GM20000 (cell line): ENCODE data around the gene EPYC.

ENCODE experiments used
- DNase-seq: peaks from one replicate; pipeline ENCODE4 v3.0.0; 2012; ENCODE audit warnings: low spot score
- CTCF ChIP-seq: IDR thresholded peaks from 2 replicates; pipeline ENCODE4 v1.5.1; 2012; ENCODE audit warnings: mild to moderate bottlenecking, control low read depth; ENCODE audit errors: extremely low read depth, missing control alignments

Gene EPYC

DNA sequence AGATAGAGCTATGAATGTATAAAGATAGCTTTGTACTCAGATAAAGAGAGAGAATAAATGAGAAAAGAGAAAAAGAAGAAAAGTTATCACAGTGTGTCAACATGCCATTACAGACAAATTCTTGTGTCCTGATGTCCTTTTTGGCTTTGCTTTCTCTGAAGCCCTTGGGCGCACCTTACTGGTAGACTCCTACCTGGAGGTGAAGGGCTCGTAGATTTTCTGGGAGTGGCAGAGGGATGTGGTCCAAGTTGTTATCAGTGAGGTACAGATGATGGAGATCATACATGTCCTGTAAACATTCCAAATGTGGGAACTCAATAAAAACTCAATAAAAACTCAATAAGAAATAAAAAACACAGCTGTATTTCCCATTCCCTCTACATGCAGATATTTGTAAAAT is 34.9 kb downstream of the EPYC start:
- DNase-seq: no peak
- no peak for TF ChIP-seq CTCF

GRCh38 chr12:90969346-90969745 is 35.4 kb downstream of the EPYC start:
- no peak for TF ChIP-seq CTCF
- DNase-seq: no peak

- DNase-seq: no peak
- TF ChIP-seq CTCF: no peak
Measured at GRCh38 chr12:90965204-90965603, 39.6 kb downstream of the EPYC start.

DNA sequence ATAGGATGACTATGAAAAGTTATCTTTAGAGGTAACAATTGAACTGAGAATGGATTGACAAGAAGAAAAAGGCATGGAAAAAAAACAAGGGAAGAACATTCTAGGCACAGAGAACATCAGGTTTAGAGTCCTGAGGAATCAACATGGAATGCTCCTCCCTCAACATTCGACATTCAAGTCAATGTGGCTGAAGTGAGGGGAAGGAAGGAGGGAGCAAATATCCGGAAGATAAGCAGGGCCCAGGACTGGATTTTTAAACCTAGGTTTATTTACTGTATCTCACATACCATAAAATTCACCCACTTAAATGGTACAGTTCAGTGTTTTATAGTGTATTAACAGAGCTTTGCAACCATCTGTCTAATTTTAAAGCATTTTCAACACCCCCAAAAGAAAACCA is 40.2 kb downstream of the EPYC start:
- TF ChIP-seq CTCF: no peak
- DNase-seq: no peak

GRCh38 chr12:90963946-90964345 is 40.8 kb downstream of the EPYC start:
- no peak for DNase-seq
- no peak for TF ChIP-seq CTCF

DNA sequence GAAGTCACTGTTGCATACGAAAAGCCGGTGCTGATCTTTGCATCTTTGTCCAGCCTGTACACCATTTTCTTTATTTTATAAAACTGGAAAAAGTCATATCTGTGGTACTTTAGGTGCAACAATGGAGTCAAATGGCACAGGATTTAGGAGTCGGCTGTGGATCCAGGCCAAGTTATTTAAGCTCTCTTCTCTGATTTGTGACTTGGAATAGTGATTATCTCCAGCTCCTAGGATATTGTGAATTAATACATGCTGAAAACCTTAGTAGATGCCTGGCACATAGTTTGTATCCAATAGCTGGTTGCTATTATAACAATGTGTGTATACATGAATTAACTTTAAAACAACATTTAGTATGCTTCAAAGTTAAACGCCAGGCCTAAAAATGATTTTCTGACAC is 43.6 kb downstream of the EPYC start:
- TF ChIP-seq CTCF: no peak
- no peak for DNase-seq

GRCh38 chr12:90959538-90960139 is 45.1 kb downstream of the EPYC start:
- peak; percentile 66 for TF ChIP-seq CTCF
- peak; percentile 49 for DNase-seq

- no peak for DNase-seq
- no peak for TF ChIP-seq CTCF
Measured at GRCh38 chr12:90959032-90959431, 45.7 kb downstream of the EPYC start.
